Measurements from ENCODE around the gene CGN.

The CGN gene

GRCh38 chr1:151508833-151509232 is 2.4 kb upstream of the CGN start:
- TF ChIP-seq Cebpa-rat (IDR thresholded peaks at IDR 0.05) = no peak
- Histone ChIP-seq H3K27me3 (peaks cover 0 to 18% (median 0%) of the 10 kb centered on the region in 11 experiments; a peak in 7 of 22 replicates), H3K36me3 (no peaks in the 10 kb centered on the region), H3K27ac (no peak overlapping the region), H3K4me1 (peaks cover 20 to 41% (median 39%) of the 10 kb centered on the region in 10 experiments), H3K4me2 (no peak overlapping the region; a peak in 2 of 22 replicates), H3K4me3 (no peak overlapping the region), H4K20me1 (peaks cover 0 to 9% (median 0%) of the 10 kb centered on the region in 11 experiments; a peak in 1 of 22 replicates), H3K9ac (no peak overlapping the region), H3K9me3 (replicated peaks in 1 of 11) (no peaks in the 10 kb centered on the region)

- 0 out of 22 replicates have a peak, but pooled peaks of 1 of the 11 experiments have one; percentile 37 for TF ChIP-seq Cebpa-rat (IDR thresholded peaks at IDR 0.05)
- peak overlapping the region in 1 of 11 experiments; percentile 6; a peak in 2 of 22 replicates for H3K9ac ChIP-seq
- no peak overlapping the region for H3K27ac ChIP-seq
- H3K27me3 ChIP-seq = peaks cover 0 to 18% (median 0%) of the 10 kb centered on the region in 11 experiments; a peak in 7 of 22 replicates
- H3K9me3 ChIP-seq (replicated peaks in 1 of 11) = no peaks in the 10 kb centered on the region
- peaks cover 25 to 48% (median 45%) of the 10 kb centered on the region in 10 experiments for H3K4me1 ChIP-seq
- no peaks in the 10 kb centered on the region for H3K36me3 ChIP-seq
- H3K4me2 ChIP-seq = peak overlapping the region in 10 of 11 experiments; percentile 89 to 99 (median 96); a peak in 19 of 22 replicates
- H4K20me1 ChIP-seq = peaks cover 0 to 9% (median 0%) of the 10 kb centered on the region in 11 experiments; a peak in 1 of 22 replicates
- no peak overlapping the region for H3K4me3 ChIP-seq
These were observed 1.7 kb upstream of the CGN start for GRCh38 chr1:151509350-151510019.

GRCh38 chr1:151510020-151510405 is 1.2 kb upstream of the CGN start:
- Histone ChIP-seq H3K27me3 (peaks cover 0 to 18% (median 0%) of the 10 kb centered on the region in 11 experiments; a peak in 7 of 22 replicates), H3K4me1 (peaks cover 25 to 49% (median 46%) of the 10 kb centered on the region in 10 experiments), H3K4me2 (peak overlapping the region in 10 of 11 experiments; percentile 89 to 99 (median 96); a peak in 19 of 22 replicates), H3K9ac (peak overlapping the region in 2 of 11 experiments; percentile 6 to 73; a peak in 2 of 22 replicates), H3K9me3 (replicated peaks in 1 of 11) (no peaks in the 10 kb centered on the region), H4K20me1 (peaks cover 0 to 9% (median 0%) of the 10 kb centered on the region in 11 experiments; a peak in 1 of 22 replicates), H3K36me3 (no peaks in the 10 kb centered on the region), H3K4me3 (no peak overlapping the region; a peak in 1 of 20 replicates), H3K27ac (peak overlapping the region in 1 of 11 experiments; percentile 52; a peak in 1 of 22 replicates)
- TF ChIP-seq Cebpa-rat (IDR thresholded peaks at IDR 0.05) = no peak

- Histone ChIP-seq H3K27me3 (peaks cover 0 to 18% (median 0%) of the 10 kb centered on the region in 11 experiments; a peak in 7 of 22 replicates), H3K4me2 (peak overlapping the region; percentile 89 to 99 (median 97)), H3K36me3 (no peaks in the 10 kb centered on the region), H4K20me1 (peaks cover 0 to 9% (median 0%) of the 10 kb centered on the region in 11 experiments; a peak in 1 of 22 replicates), H3K27ac (peak overlapping the region in 8 of 11 experiments; percentile 21 to 58 (median 52); a peak in 14 of 22 replicates), H3K9me3 (replicated peaks in 1 of 11) (no peaks in the 10 kb centered on the region), H3K9ac (peak overlapping the region in 10 of 11 experiments; percentile 57 to 77 (median 72); a peak in 18 of 22 replicates), H3K4me3 (peak overlapping the region; percentile 61 to 77 (median 71)), H3K4me1 (peaks cover 25 to 49% (median 46%) of the 10 kb centered on the region in 10 experiments)
- TF ChIP-seq Cebpa-rat (IDR thresholded peaks at IDR 0.05) = no peak
These were observed 602 bp upstream of the CGN start for GRCh38 chr1:151510614-151510956.

- Histone ChIP-seq H3K27ac (peak overlapping the region in 6 of 11 experiments; percentile 21 to 58 (median 52); a peak in 6 of 22 replicates), H3K9me3 (replicated peaks in 1 of 11) (no peaks in the 10 kb centered on the region), H3K4me2 (peak overlapping the region; percentile 89 to 99 (median 97)), H4K20me1 (peaks cover 0 to 9% (median 0%) of the 10 kb centered on the region in 11 experiments; a peak in 1 of 22 replicates), H3K4me3 (peak overlapping the region; percentile 61 to 77 (median 71)), H3K4me1 (peaks cover 25 to 49% (median 46%) of the 10 kb centered on the region in 10 experiments), H3K27me3 (peaks cover 0 to 18% (median 0%) of the 10 kb centered on the region in 11 experiments; a peak in 7 of 22 replicates), H3K36me3 (no peaks in the 10 kb centered on the region), H3K9ac (peak overlapping the region; percentile 57 to 77 (median 70); a peak in 21 of 22 replicates)
- no peak for TF ChIP-seq Cebpa-rat (IDR thresholded peaks at IDR 0.05)
These were observed 539 bp downstream of the CGN start for GRCh38 chr1:151511636-151512215.

GRCh38 chr1:151512326-151512725 is 1.1 kb downstream of the CGN start:
- H3K9ac ChIP-seq = peak overlapping the region in 5 of 11 experiments; percentile 70 to 77 (median 74); a peak in 8 of 22 replicates
- peak overlapping the region; percentile 89 to 99 (median 97) for H3K4me2 ChIP-seq
- H3K9me3 ChIP-seq (replicated peaks in 1 of 11) = no peaks in the 10 kb centered on the region
- no peak for TF ChIP-seq Cebpa-rat (IDR thresholded peaks at IDR 0.05)
- peak overlapping the region; percentile 61 to 77 (median 71) for H3K4me3 ChIP-seq
- peaks cover 0 to 9% (median 0%) of the 10 kb centered on the region in 11 experiments; a peak in 1 of 22 replicates for H4K20me1 ChIP-seq
- H3K27ac ChIP-seq = no peak overlapping the region
- H3K4me1 ChIP-seq = peaks cover 25 to 49% (median 46%) of the 10 kb centered on the region in 10 experiments
- peaks cover 0 to 18% (median 0%) of the 10 kb centered on the region in 11 experiments; a peak in 7 of 22 replicates for H3K27me3 ChIP-seq
- H3K36me3 ChIP-seq = no peaks in the 10 kb centered on the region

GRCh38 chr1:151512801-151513625 is 1.8 kb downstream of the CGN start:
- Histone ChIP-seq H3K9me3 (replicated peaks in 1 of 11) (no peaks in the 10 kb centered on the region), H3K27me3 (peaks cover 0 to 18% (median 0%) of the 10 kb centered on the region in 11 experiments; a peak in 7 of 22 replicates), H3K36me3 (no peaks in the 10 kb centered on the region), H3K4me2 (peak overlapping the region; percentile 89 to 99 (median 97)), H4K20me1 (peaks cover 0 to 9% (median 0%) of the 10 kb centered on the region in 11 experiments; a peak in 1 of 22 replicates), H3K27ac (no peak overlapping the region), H3K4me3 (no peak overlapping the region), H3K9ac (no peak overlapping the region), H3K4me1 (peaks cover 25 to 49% (median 46%) of the 10 kb centered on the region in 10 experiments)
- no peak for TF ChIP-seq Cebpa-rat (IDR thresholded peaks at IDR 0.05)

GRCh38 chr1:151513626-151514121 is 2.5 kb downstream of the CGN start:
- Histone ChIP-seq H3K4me3 (no peak overlapping the region), H3K9ac (no peak overlapping the region), H3K27me3 (peaks cover 0 to 18% (median 0%) of the 10 kb centered on the region in 11 experiments; a peak in 7 of 22 replicates), H3K9me3 (replicated peaks in 1 of 11) (no peaks in the 10 kb centered on the region), H3K36me3 (peaks cover 0 to 3% (median 0%) of the 10 kb centered on the region in 11 experiments; a peak in 2 of 22 replicates), H3K4me1 (peaks cover 25 to 49% (median 46%) of the 10 kb centered on the region in 10 experiments), H4K20me1 (peaks cover 0 to 9% (median 0%) of the 10 kb centered on the region in 11 experiments; a peak in 1 of 22 replicates), H3K4me2 (peak overlapping the region; percentile 89 to 99 (median 97)), H3K27ac (no peak overlapping the region)
- no peak for TF ChIP-seq Cebpa-rat (IDR thresholded peaks at IDR 0.05)
